Measurements from ENCODE around the gene CPLX1. TPM values are rescaled to one million over a fixed set of nuclear protein-coding genes. Genes with fewer than 3 reads are reported as not detected.
"Not testable (repeated sequence)": the region's sequence is repeated elsewhere in the genome, so short reads cannot be mapped to it uniquely, and the experiment has no call there.

Gene CPLX1
- total RNA-seq, 4 donors from 2014 or later = 1.8 to 2.4 (median 2.4) TPM; not detected in 1

- WGBS, 2 donors = 82 to 85% methylated on average over 14 of the region's 14 CpGs
- H3K4me1 ChIP-seq = no peaks in the 10 kb centered on the region
- no peaks in the 10 kb centered on the region for H3K36me3 ChIP-seq
- no peak for DNase-seq (ENCODE audit: low spot score in 2 of 2)
- TF ChIP-seq EP300 (IDR thresholded peaks at IDR 0.05) = no peak
- no peak for TF ChIP-seq POLR2A (IDR thresholded peaks at IDR 0.05)
- no peak for TF ChIP-seq CTCF (IDR thresholded peaks at IDR 0.05)
- H3K27ac ChIP-seq = no peak overlapping the region
- peaks cover 0 to 66% of the 10 kb centered on the region in 2 donors for H3K27me3 ChIP-seq
- H3K4me3 ChIP-seq = no peak overlapping the region
- peaks cover 0 to 8% (median 0%) of the 10 kb centered on the region in 4 donors for H3K9me3 ChIP-seq
Measured at GRCh38 chr4:814312-814850, 11.5 kb downstream of the CPLX1 start.

GRCh38 chr4:813900-814299 lies 12.0 kb downstream of the CPLX1 start:
- peaks cover 0 to 9% (median 0%) of the 10 kb centered on the region in 4 donors for H3K9me3 ChIP-seq
- 55 to 61% methylated on average over 10 of the region's 10 CpGs for WGBS, 2 donors
- H3K4me1 ChIP-seq = no peaks in the 10 kb centered on the region
- DNase-seq (ENCODE audit: low spot score in 2 of 2) = no peak
- H3K27ac ChIP-seq = no peak overlapping the region
- H3K36me3 ChIP-seq = no peaks in the 10 kb centered on the region
- peaks cover 0 to 64% of the 10 kb centered on the region in 2 donors for H3K27me3 ChIP-seq
- TF ChIP-seq CTCF (IDR thresholded peaks at IDR 0.05) = no peak
- TF ChIP-seq POLR2A (IDR thresholded peaks at IDR 0.05) = no peak
- no peak for TF ChIP-seq EP300 (IDR thresholded peaks at IDR 0.05)
- H3K4me3 ChIP-seq = no peak overlapping the region

GRCh38 chr4:808860-809570 lies 16.9 kb downstream of the CPLX1 start:
- Histone ChIP-seq H3K4me3 (no peak overlapping the region), H3K4me1 (no peaks in the 10 kb centered on the region), H3K36me3 (no peaks in the 10 kb centered on the region), H3K9me3 (peaks cover 0 to 16% (median 0%) of the 10 kb centered on the region in 4 donors), H3K27ac (no peak overlapping the region), H3K27me3 (peaks cover 0 to 26% of the 10 kb centered on the region in 2 donors)
- 75 to 77% methylated on average over 24 to 27 of the region's 30 CpGs for WGBS, 2 donors
- no peak for DNase-seq (ENCODE audit: low spot score in 2 of 2)
- TF ChIP-seq CTCF (IDR thresholded peaks at IDR 0.05) (no peak), EP300 (IDR thresholded peaks at IDR 0.05) (no peak), POLR2A (IDR thresholded peaks at IDR 0.05) (no peak)

- no peaks in the 10 kb centered on the region for H3K4me1 ChIP-seq
- 80 to 84% methylated on average over 5 of the region's 5 CpGs for WGBS, 2 donors
- H3K4me3 ChIP-seq = no peak overlapping the region
- no peak for DNase-seq (ENCODE audit: low spot score in 2 of 2)
- no peak overlapping the region for H3K27ac ChIP-seq
- peaks cover 0 to 16% (median 0%) of the 10 kb centered on the region in 4 donors for H3K9me3 ChIP-seq
- peaks cover 0 to 14% of the 10 kb centered on the region in 2 donors for H3K27me3 ChIP-seq
- TF ChIP-seq EP300 (IDR thresholded peaks at IDR 0.05) (no peak), POLR2A (IDR thresholded peaks at IDR 0.05) (no peak), CTCF (IDR thresholded peaks at IDR 0.05) (no peak)
- H3K36me3 ChIP-seq = no peaks in the 10 kb centered on the region
Measured at GRCh38 chr4:807792-808191, 18.1 kb downstream of the CPLX1 start.

GRCh38 chr4:806979-807378 lies 18.9 kb downstream of the CPLX1 start:
- not testable (repeated sequence) for H3K4me1 ChIP-seq; H3K4me3 ChIP-seq; H3K36me3 ChIP-seq; H3K27me3 ChIP-seq; H3K27ac ChIP-seq; DNase-seq (ENCODE audit: low spot score in 2 of 2)
- H3K9me3 ChIP-seq = peaks cover 0 to 16% (median 0%) of the 10 kb centered on the region in 4 donors
- WGBS, 2 donors = 91% methylated on average over 4 of the region's 4 CpGs

All from tibial nerve (tissue), 4 donors.